ENCODE data around the gene POU2F3.

GRCh38 chr11:120307476-120307875 lies 67.5 kb downstream of the POU2F3 start:
- no peak for TF ChIP-seq CTCF (IDR thresholded peaks at IDR 0.05; ENCODE audit: low read depth, low read length)
- TF ChIP-seq POLR2A (IDR thresholded peaks at IDR 0.05; ENCODE audit: extremely low read depth, insufficient read length): no peak
- TF ChIP-seq MAX (IDR thresholded peaks at IDR 0.05; ENCODE audit: low read depth, low read length): no peak

Measured in NB4 (cell line).